SK-N-MC (cell line): ENCODE data around the gene ZNF771.

Source experiments
- EZH2 ChIP-seq: fragments of 200-600 bp; sonication (generic); IDR thresholded peaks from one replicate; pipeline ENCODE4 v1.6.1; 2017; ENCODE audit warnings: antibody characterized with exemption
- FOXP2 ChIP-seq: optimal IDR thresholded peaks from 2 replicates; pipeline ENCODE3; 2011; ENCODE audit warnings: mild to moderate bottlenecking, moderate library complexity; ENCODE audit not compliant: insufficient read depth; ENCODE audit errors: extremely low read length, control extremely low read depth
- POLR2AphosphoS5 ChIP-seq: IDR thresholded peaks from 2 replicates; pipeline ENCODE4 v1.6.1; 2012; ENCODE audit warnings: mild to moderate bottlenecking, low read depth, low read length, borderline replicate concordance

- TF ChIP-seq POLR2AphosphoS5, result no peak
- TF ChIP-seq EZH2, result no peak
- TF ChIP-seq FOXP2, result no peak
These were observed 12.0 kb upstream of the ZNF771 start, which contains the start of gene ZNF48 for GRCh38 chr16:30395155-30395991.
